H1 (cell line): ENCODE measurements around the gene TOM1. TPM values are rescaled to one million over a fixed set of nuclear protein-coding genes. Genes with fewer than 3 reads are reported as not detected.

Experiments
- CTCF ChIA-PET: fragments of 300-600 bp; sonication (Branson Sonifier 250); formaldehyde crosslinking; loops from one replicate; lab custom pipeline; 2021; ENCODE audit not compliant: partially characterized antibody; lab: Charles Lee
- POLR2A ChIA-PET: fragments of 300-600 bp; sonication (Branson Sonifier 250); formaldehyde crosslinking; loops from one replicate; lab custom pipeline; 2021; ENCODE audit warnings: inconsistent platforms; ENCODE audit not compliant: partially characterized antibody; lab: Charles Lee
- DNase-seq, 2 experiments: peaks; one replicate each; pipeline versions ENCODE4 v3.0.0 to v3.0.0-alpha.2; 2010 to 2022; ENCODE audit warnings: low spot score in 2 of 2, low read depth in 1 of 2, mixed read lengths in 1 of 2
- FAIRE-seq: peaks from 2 replicates; lab custom pipeline; 2011; peaks lifted over from hg19 to GRCh38; lab: Jason Lieb, UNC
- H2AFZ ChIP-seq: 2 replicates; pipeline ENCODE4 v1.8.1; 2012; ENCODE audit warnings: low read length, inconsistent platforms
- H2AK5ac ChIP-seq: 2 replicates; pipeline ENCODE4 v1.6.1; 2013; ENCODE audit warnings: low read depth, low read length
- H2BK120ac ChIP-seq: replicated peaks from 2 replicates; pipeline ENCODE3; 2013; ENCODE audit warnings: low read depth, low read length, inconsistent platforms
- H2BK12ac ChIP-seq: 2 replicates; pipeline ENCODE4 v1.6.1; 2013; ENCODE audit warnings: low read depth, low read length
- H2BK15ac ChIP-seq: 2 replicates; pipeline ENCODE4 v1.6.1; 2013; ENCODE audit warnings: low read length
- H2BK20ac ChIP-seq: 2 replicates; pipeline ENCODE4 v1.6.1; 2013; ENCODE audit warnings: low read length
- H2BK5ac ChIP-seq: 2 replicates; pipeline ENCODE4 v1.6.1; 2013; ENCODE audit warnings: low read depth, low read length
- H3K14ac ChIP-seq: 2 replicates; pipeline ENCODE4 v1.6.1; 2013; ENCODE audit warnings: inconsistent platforms; ENCODE audit not compliant: insufficient read length
- H3K18ac ChIP-seq: 2 replicates; pipeline ENCODE4 v1.6.1; 2013; ENCODE audit warnings: low read length; ENCODE audit errors: extremely low read depth
- H3K23ac ChIP-seq: 2 replicates; pipeline ENCODE4 v1.6.1; 2013; ENCODE audit warnings: inconsistent platforms; ENCODE audit not compliant: insufficient read length
- H3K23me2 ChIP-seq: 2 replicates; pipeline ENCODE4 v1.6.1; 2013; ENCODE audit warnings: low read depth, low read length
- H3K27ac ChIP-seq: 2 replicates; pipeline ENCODE4 v1.6.1; 2011; ENCODE audit warnings: low read depth, low read length, inconsistent platforms
- H3K27me3 ChIP-seq, 4 experiments: replicated peaks in 1 of 4; 1 replicate in 1 of 4; 2 replicates in 3 of 4; pipeline versions ENCODE4 v1.6.1 to v1.8.1; 2011 to 2013; ENCODE audit warnings: low read length in 3 of 4, mild to moderate bottlenecking in 3 of 4, inconsistent platforms in 2 of 4, mixed read lengths in 2 of 4, moderate library complexity in 1 of 4; ENCODE audit not compliant: control insufficient read depth in 3 of 4, insufficient read depth in 3 of 4; ENCODE audit errors: extremely low read depth in 1 of 4
- H3K36me3 ChIP-seq, 4 experiments: 2 replicates each; pipeline versions ENCODE4 v1.6.1 to v1.8.1; 2011 to 2013; ENCODE audit warnings: mild to moderate bottlenecking in 4 of 4, low read length in 3 of 4, moderate library complexity in 2 of 4, control low read depth in 1 of 4, inconsistent platforms in 1 of 4; ENCODE audit not compliant: insufficient read depth in 4 of 4, control insufficient read depth in 2 of 4
- H3K4ac ChIP-seq: replicated peaks from 2 replicates; pipeline ENCODE3; 2013; ENCODE audit warnings: low read length, low read depth, mixed read lengths, inconsistent platforms; ENCODE audit not compliant: insufficient read length
- H3K4me1 ChIP-seq, 4 experiments: replicated peaks in 1 of 4; 1 replicate in 1 of 4; 2 replicates in 3 of 4; pipeline versions ENCODE4 v1.6.1 to v1.8.1; 2011 to 2013; ENCODE audit warnings: low read length in 3 of 4, inconsistent platforms in 2 of 4, mixed read lengths in 1 of 4; ENCODE audit not compliant: insufficient read depth in 4 of 4, control insufficient read depth in 3 of 4
- H3K4me2 ChIP-seq, 2 experiments: 2 replicates each; pipeline versions ENCODE4 v1.6.1 to v1.8.1; 2011 to 2013; ENCODE audit warnings: low read depth in 2 of 2, low read length in 2 of 2, control low read depth in 1 of 2, inconsistent platforms in 1 of 2, mild to moderate bottlenecking in 1 of 2; ENCODE audit not compliant: insufficient read depth in 1 of 2
- H3K4me3 ChIP-seq, 4 experiments: fragments of 200-600, 300-600 bp in 1 of 4; sonication (generic), shearing (Covaris generic), sonication (Bioruptor Twin) in 1 of 4; 2 replicates each; pipeline versions ENCODE4 v1.5.1 to v1.8.1; 2011 to 2016; ENCODE audit warnings: low read length in 4 of 4, low read depth in 3 of 4, control low read depth in 2 of 4, inconsistent platforms in 2 of 4, mild to moderate bottlenecking in 2 of 4, mixed read lengths in 1 of 4, moderate library complexity in 1 of 4; ENCODE audit not compliant: insufficient read depth in 2 of 4; ENCODE audit errors: extremely low read depth in 1 of 4
- H3K56ac ChIP-seq: replicated peaks from 2 replicates; pipeline ENCODE3; 2013; ENCODE audit warnings: low read depth, mild to moderate bottlenecking, mixed read lengths, low read length, inconsistent platforms; ENCODE audit not compliant: insufficient read length
- H3K79me1 ChIP-seq: 2 replicates; pipeline ENCODE4 v1.6.1; 2013; ENCODE audit warnings: low read depth, low read length, control low read depth
- H3K79me2 ChIP-seq, 2 experiments: 2 replicates each; pipeline versions ENCODE4 v1.6.1 to v1.8.1; 2012 to 2013; ENCODE audit warnings: low read length in 2 of 2, mild to moderate bottlenecking in 2 of 2, inconsistent platforms in 1 of 2; ENCODE audit not compliant: insufficient read depth in 2 of 2, control insufficient read depth in 1 of 2
- H3K9ac ChIP-seq, 4 experiments: replicated peaks in 1 of 4; 1 replicate in 1 of 4; 2 replicates in 3 of 4; pipeline versions ENCODE4 v1.6.1 to v1.8.1; 2011 to 2013; ENCODE audit warnings: low read depth in 3 of 4, low read length in 3 of 4, control low read depth in 2 of 4, mild to moderate bottlenecking in 2 of 4, moderate library complexity in 2 of 4, inconsistent platforms in 1 of 4; ENCODE audit errors: extremely low read depth in 1 of 4
- H3K9me3 ChIP-seq, 2 experiments: 2 replicates each; pipeline versions ENCODE4 v1.6.1 to v1.8.1; 2012 to 2013; ENCODE audit warnings: mild to moderate bottlenecking in 2 of 2, moderate library complexity in 2 of 2, control low read depth in 1 of 2, inconsistent platforms in 1 of 2, low read depth in 1 of 2, low read length in 1 of 2, mixed read lengths in 1 of 2; ENCODE audit not compliant: insufficient read depth in 2 of 2
- H4K20me1 ChIP-seq, 2 experiments: replicated peaks in 1 of 2; 2 replicates each; pipeline versions ENCODE3 to v1.8.1; 2011 to 2013; ENCODE audit warnings: inconsistent platforms in 2 of 2, low read length in 2 of 2, mild to moderate bottlenecking in 1 of 2; ENCODE audit not compliant: insufficient read depth in 2 of 2, control insufficient read depth in 1 of 2
- H4K5ac ChIP-seq: 2 replicates; pipeline ENCODE4 v1.6.1; 2013; ENCODE audit warnings: low read length, low read depth, mixed read lengths, inconsistent platforms; ENCODE audit not compliant: insufficient read length
- H4K8ac ChIP-seq: 2 replicates; pipeline ENCODE4 v1.8.0; 2013; ENCODE audit warnings: mild to moderate bottlenecking, moderate library complexity, low read length, inconsistent platforms; ENCODE audit not compliant: insufficient read depth; ENCODE audit errors: extremely low read depth
- H4K91ac ChIP-seq: replicated peaks from 2 replicates; pipeline ENCODE3; 2013; ENCODE audit warnings: low read length, mixed read lengths, inconsistent platforms; ENCODE audit not compliant: insufficient read length
- CEBPB ChIP-seq: IDR thresholded peaks from 2 replicates; pipeline ENCODE4 v1.6.1; 2012; ENCODE audit warnings: low read depth, low read length
- CHD1 ChIP-seq: IDR thresholded peaks from 2 replicates; pipeline ENCODE4 v1.6.1; 2012; ENCODE audit warnings: low read depth, low read length, improper control_type of control experiment
- FOSL1 ChIP-seq: IDR thresholded peaks from 2 replicates; pipeline ENCODE4 v1.6.1; 2011; ENCODE audit warnings: mild to moderate bottlenecking, low read depth, low read length, moderate library complexity; ENCODE audit not compliant: insufficient read depth
- KDM4A ChIP-seq: IDR thresholded peaks from one replicate; pipeline ENCODE4 v1.7.1; 2012; ENCODE audit warnings: low read depth, mild to moderate bottlenecking, moderate library complexity, low read length, inconsistent platforms; ENCODE audit not compliant: severe bottlenecking
- NANOG ChIP-seq: IDR thresholded peaks from 2 replicates; pipeline ENCODE4 v1.6.1; 2011; ENCODE audit warnings: low read length, low read depth, mild to moderate bottlenecking, inconsistent platforms; ENCODE audit not compliant: insufficient read depth, poor library complexity, severe bottlenecking
- TAF1 ChIP-seq: IDR thresholded peaks from 2 replicates; pipeline ENCODE4 v1.6.1; 2011; ENCODE audit warnings: mild to moderate bottlenecking, low read depth, low read length
- WGBS, 2 experiments: shearing (Covaris generic) in 1 of 2; methylation state at CpG; one replicate each; pipeline versions ENCODE4 v1.1.6 to v1.1.7; 2013 to 2015; ENCODE audit warnings: low lambda C conversion rate in 2 of 2, mixed read lengths in 2 of 2, inconsistent platforms in 1 of 2, low coverage in 1 of 2, missing lambda C conversion rate in 1 of 2; ENCODE audit not compliant: insufficient replicate concordance in 2 of 2, insufficient coverage in 1 of 2, insufficient read length in 1 of 2; ENCODE audit errors: extremely low coverage in 1 of 2, missing lambda C conversion rate in 1 of 2; 5-methylcytosine and 5-hydroxymethylcytosine counted together
- polyA plus RNA-seq, 7 experiments: library from polyadenylated mRNA; depleted of rRNA in 3 of 7; stranded (reverse) in 5 of 7; unstranded in 2 of 7; fragments of >200 nt in 5 of 7; fragments of 200-250 nt in 2 of 7; gene quantifications; 1 replicate in 5 of 7; 2 replicates in 1 of 7; 4 replicates in 1 of 7; pipeline versions ENCODE4 v1.2.1 to v1.2.3, GENCODE V29; 2011 to 2013; ENCODE audit warnings: missing spikeins in 2 of 7, mixed read lengths in 2 of 7
- total RNA-seq: library from RNA; stranded (reverse); fragmentation: NEBNext Ultra II Directional; extraction: Animal tissue kit (Norgen Biotek cat#: 25700); gene quantifications from 2 replicates; pipeline ENCODE4 v1.2.1, GENCODE V29; 2021
- TF ChIP-seq, protein P1 (sequence below): IDR thresholded peaks from 2 replicates; pipeline ENCODE4 v1.6.1; 2012; ENCODE audit warnings: inconsistent platforms
- TF ChIP-seq, protein P2 (sequence below), 3 experiments: IDR thresholded peaks; 1 replicate in 2 of 3; 2 replicates in 1 of 3; pipeline versions ENCODE4 v1.5.1 to v1.6.1; 2011; ENCODE audit warnings: low read length in 3 of 3, mild to moderate bottlenecking in 3 of 3, inconsistent platforms in 2 of 3, low read depth in 1 of 3, moderate library complexity in 1 of 3; ENCODE audit not compliant: insufficient read depth in 1 of 3; ENCODE audit errors: control extremely low read depth in 1 of 3

Gene TOM1
- total and polyA plus RNA-seq, 2 of the 8 experiments (the other 6 are each of a cell fraction or from before 2014, with no cell fraction given): 25.1 to 39.2 TPM

GRCh38 chr22:35327690-35328471 lies 28.2 kb downstream of the TOM1 start:
- no peak overlapping the region for H4K8ac ChIP-seq
- CTCF ChIA-PET: interaction anchor here (0.6 to 1.7 kb wide), 6 partner anchors 17 to 102 kb away, joined by 3 to 4 read pairs (median 3); partner anchors contain the start of gene TOM1
- H3K79me2 ChIP-seq: no peaks in the 10 kb centered on the region
- no peak overlapping the region for H3K14ac ChIP-seq
- 94% methylated on average over 21 of the region's 21 CpGs; no CpG with 5 or more reads in 1 of the 2 experiments for WGBS, 2 experiments
- H3K4me2 ChIP-seq: no peak overlapping the region
- no peak overlapping the region for H4K91ac ChIP-seq
- H2AK5ac ChIP-seq: no peak overlapping the region
- H3K4me1 ChIP-seq: no peaks in the 10 kb centered on the region
- no peak overlapping the region for H2BK15ac ChIP-seq
- no peak overlapping the region for H3K27ac ChIP-seq
- no peak overlapping the region for H3K56ac ChIP-seq
- peaks cover 5 to 15% (median 8%) of the 10 kb centered on the region in 4 experiments; a peak in 6 of 8 replicates for H3K36me3 ChIP-seq
- no peak overlapping the region for H3K23ac ChIP-seq
- H3K23me2 ChIP-seq: no peaks in the 10 kb centered on the region
- FAIRE-seq: no peak
- no peak overlapping the region for H2BK120ac ChIP-seq
- H3K4me3 ChIP-seq: no peak overlapping the region
- no peak overlapping the region for H4K5ac ChIP-seq
- POLR2A ChIA-PET: interaction anchor here (0.9 to 1.5 kb wide), 3 partner anchors 14 to 75 kb away, joined by 4 to 5 read pairs (median 4); no protein-coding TSS in a partner anchor
- no peak for DNase-seq
- no peaks in the 10 kb centered on the region; the same call in 1 of the 2 replicates for H3K79me1 ChIP-seq
- H4K20me1 ChIP-seq: peaks cover 2 to 3% of the 10 kb centered on the region in 2 experiments
- H3K9ac ChIP-seq: no peak overlapping the region
- no peak overlapping the region for H3K4ac ChIP-seq
- H2BK5ac ChIP-seq: no peak overlapping the region; the same call in 1 of the 2 replicates
- H2BK12ac ChIP-seq: no peak overlapping the region
- H3K9me3 ChIP-seq: no peaks in the 10 kb centered on the region
- no peak overlapping the region for H3K18ac ChIP-seq
- H2BK20ac ChIP-seq: no peak overlapping the region
- no peaks in the 10 kb centered on the region for H3K27me3 ChIP-seq
- H2AFZ ChIP-seq: no peak overlapping the region
- TF ChIP-seq, protein P1, sequence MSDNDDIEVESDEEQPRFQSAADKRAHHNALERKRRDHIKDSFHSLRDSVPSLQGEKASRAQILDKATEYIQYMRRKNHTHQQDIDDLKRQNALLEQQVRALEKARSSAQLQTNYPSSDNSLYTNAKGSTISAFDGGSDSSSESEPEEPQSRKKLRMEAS: no peak
- TF ChIP-seq TAF1 (no peak), KDM4A (no peak), CEBPB (no peak), CHD1 (no peak), NANOG (no peak), FOSL1 (no peak)
- TF ChIP-seq, protein P2, sequence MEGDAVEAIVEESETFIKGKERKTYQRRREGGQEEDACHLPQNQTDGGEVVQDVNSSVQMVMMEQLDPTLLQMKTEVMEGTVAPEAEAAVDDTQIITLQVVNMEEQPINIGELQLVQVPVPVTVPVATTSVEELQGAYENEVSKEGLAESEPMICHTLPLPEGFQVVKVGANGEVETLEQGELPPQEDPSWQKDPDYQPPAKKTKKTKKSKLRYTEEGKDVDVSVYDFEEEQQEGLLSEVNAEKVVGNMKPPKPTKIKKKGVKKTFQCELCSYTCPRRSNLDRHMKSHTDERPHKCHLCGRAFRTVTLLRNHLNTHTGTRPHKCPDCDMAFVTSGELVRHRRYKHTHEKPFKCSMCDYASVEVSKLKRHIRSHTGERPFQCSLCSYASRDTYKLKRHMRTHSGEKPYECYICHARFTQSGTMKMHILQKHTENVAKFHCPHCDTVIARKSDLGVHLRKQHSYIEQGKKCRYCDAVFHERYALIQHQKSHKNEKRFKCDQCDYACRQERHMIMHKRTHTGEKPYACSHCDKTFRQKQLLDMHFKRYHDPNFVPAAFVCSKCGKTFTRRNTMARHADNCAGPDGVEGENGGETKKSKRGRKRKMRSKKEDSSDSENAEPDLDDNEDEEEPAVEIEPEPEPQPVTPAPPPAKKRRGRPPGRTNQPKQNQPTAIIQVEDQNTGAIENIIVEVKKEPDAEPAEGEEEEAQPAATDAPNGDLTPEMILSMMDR (IDR thresholded peaks at IDR 0.05; ENCODE audit: control extremely low read depth in 1 of 3, insufficient read depth in 1 of 3, low read depth in 1 of 3, low read length in 3 of 3): no peak
